ENCODE data around the gene NTM.
"Not testable (repeated sequence)": the region's sequence is repeated elsewhere in the genome, so short reads cannot be mapped to it uniquely, and the experiment has no call there.

The NTM gene

DNA sequence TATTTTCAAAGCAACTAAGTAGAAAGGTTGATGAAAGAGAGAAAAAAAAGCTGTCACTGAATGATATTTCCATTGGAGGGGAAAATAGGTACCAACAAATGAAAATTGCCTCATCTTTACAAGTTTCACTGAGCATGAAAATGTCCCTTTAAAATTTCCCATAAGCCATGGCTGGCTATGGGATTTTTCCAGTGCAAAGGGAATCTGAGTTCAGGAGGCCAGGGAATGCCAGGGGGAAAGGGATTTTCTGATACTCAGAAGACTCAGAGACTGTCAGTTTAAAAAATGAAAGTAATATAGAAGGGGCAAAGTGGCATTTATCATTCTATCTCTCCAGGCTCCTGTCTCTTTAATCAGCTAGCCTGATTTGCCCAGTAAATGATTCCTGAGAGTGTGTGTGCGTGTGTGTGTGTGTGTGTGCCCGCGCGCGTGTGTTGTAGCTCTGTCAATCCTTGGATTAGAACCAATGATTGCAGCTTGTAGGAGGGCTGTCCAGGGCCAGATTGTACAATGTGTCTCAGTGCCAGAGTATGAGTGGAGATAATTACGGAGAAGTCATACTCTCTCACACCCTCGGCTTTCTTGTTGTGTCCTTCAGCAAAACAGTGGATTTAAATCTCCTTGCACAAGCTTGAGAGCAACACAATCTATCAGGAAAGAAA lies at the start of gene NTM:
Gene NTM (plus strand): TSS at position 526 of the 662 bp plus-strand sequence.
- no peak for DNase-seq (ENCODE audit: low read depth)

DNA sequence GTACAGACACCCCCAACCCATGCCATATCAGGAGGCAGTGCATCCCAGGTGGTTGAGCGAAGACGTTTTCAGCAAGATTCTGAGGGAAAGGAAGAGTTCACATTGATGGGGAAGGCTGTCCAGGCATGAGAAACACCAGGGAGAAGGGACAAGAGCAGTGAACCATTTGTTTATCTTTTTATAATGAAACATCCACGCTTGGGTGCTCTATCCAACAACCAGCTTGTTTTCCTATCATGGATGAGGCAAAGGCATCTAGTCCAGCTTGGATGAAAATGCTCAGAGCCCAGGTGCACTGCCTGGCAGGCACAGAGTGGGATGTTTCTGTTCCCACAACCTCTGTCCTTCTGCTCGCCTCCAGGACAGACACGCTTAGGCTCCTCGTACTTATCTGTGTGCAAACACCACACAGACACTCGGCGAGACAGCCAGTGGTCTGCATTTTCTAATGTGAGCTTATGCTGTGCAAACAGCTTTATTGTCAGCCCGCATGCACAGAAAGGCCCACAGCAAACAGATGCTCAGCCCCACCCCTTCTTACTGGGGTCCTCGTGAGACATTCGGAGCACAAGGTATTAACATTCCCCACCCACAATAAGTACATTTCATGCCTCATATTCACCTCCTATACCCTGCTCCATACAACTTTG lies 45.4 kb upstream of the NTM start:
- no peak for DNase-seq (ENCODE audit: low read depth)

DNA sequence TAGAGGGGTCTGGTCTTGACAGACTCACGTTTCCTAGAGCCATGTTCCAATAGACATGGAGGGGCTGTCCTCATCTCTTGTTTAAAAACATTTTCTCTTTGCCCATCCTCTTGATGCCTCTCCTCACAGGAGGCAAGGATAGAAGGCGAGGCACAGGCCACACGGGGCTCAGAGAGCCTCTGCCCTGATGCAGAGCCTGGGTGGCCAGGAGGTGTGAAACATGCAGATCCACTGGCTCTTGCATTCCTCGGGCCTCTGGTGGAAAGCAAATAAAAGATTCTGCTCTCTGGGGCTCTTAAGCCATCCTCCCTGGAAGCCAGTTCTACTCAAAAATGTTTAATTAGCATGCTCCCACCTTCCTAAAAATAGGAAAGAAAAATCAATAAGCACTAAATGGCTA lies 43.6 kb upstream of the NTM start:
- DNase-seq (ENCODE audit: low read depth): no peak

DNA sequence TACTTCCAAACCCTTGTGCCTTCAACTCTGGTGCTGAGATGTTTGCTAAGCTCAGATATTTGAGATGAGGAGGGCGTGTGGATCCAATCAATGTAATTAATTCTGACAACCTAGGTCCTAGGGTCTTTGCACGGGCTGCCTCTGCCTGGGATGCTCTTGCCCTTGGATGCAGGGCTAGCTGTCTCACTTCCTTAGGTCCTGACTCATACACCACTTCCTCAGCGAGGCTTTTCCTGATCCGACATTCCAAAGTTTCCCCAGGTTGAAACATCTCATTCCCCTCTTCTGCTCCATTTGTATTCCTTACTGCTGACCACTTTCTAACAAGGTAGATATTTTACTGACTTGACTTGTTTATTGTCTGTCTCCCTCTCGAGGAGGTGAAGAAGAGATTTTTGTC lies 43.0 kb upstream of the NTM start:
- peak; percentile 13 for DNase-seq (ENCODE audit: low read depth)

DNA sequence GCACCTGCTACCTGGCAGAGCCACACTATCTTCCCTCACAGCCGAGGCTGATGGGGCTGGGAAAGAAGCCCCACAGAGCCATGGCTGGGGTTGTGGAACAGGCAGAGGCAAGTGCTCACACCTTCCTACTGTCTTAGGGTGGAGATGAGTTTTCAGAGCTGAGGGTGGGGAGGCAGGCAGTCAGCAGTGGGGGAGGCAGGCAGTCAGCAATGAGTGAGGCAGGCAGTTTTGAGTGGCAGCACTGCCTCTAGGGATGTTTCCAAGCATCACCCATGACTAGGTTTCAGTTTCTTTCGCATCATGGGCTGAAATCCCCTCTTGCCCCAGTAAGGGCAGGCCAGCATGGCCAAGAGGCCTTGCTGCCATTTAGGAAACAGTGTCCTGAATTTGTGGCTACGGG lies 41.6 kb upstream of the NTM start:
- no peak for DNase-seq (ENCODE audit: low read depth)

DNA sequence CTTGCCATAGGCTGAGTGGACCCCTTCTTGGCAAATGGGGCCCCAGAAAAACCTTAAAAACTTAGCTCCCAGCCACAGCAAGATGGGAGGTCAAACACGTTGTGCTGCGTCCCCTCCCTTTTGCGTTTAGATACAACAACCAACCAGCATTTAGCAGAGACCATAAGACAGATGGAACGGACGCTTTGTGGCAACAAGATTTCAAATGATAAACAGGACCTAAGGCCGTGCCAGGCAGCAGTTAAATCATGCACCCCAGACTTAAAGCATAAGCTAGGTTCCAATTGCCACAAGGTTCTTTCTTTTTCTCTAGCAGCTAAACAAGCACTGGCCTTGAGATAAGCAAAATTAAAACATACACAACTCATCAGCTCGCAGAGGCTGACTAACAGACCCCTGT lies 39.4 kb upstream of the NTM start:
- no peak for DNase-seq (ENCODE audit: low read depth)

DNA sequence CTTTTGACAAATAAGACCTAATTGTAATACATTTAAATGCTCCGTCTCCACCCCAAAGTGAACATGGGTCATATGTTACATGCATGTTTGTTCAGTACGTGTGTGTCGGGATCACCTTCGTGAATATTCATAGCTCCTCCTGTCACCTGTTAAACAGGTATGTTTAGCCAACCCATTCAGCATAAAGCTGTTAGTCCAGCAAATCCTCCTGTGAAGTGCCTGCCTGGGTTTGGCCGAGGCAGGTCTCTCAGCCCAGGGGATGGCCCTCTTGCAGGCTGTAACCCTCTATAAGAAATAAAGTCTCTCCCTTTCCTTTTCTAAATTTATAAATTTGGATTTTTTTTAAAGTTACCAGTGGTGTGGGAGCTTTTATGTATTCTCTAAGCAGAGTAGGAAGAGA lies 38.9 kb upstream of the NTM start:
- DNase-seq (ENCODE audit: low read depth): no peak

DNA sequence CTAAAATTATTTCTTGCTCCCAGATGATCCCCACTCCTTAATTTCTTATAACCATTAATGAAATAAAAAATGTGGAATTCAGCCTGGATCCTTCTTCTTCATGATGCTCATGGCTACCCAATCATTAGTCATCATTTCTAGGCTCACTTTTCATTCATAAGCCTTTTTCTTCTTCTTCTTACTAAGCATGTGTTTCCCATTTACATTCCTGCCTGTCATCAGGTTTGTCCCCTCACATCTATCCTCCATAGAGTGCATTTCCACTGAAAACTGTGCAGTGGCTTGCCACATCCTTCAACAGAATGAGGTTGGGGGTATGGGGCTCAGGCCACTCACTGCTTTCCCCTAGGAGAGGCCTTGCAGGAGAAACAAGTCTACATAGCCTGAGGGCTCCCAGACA lies 35.8 kb upstream of the NTM start:
- no peak for DNase-seq (ENCODE audit: low read depth)

DNA sequence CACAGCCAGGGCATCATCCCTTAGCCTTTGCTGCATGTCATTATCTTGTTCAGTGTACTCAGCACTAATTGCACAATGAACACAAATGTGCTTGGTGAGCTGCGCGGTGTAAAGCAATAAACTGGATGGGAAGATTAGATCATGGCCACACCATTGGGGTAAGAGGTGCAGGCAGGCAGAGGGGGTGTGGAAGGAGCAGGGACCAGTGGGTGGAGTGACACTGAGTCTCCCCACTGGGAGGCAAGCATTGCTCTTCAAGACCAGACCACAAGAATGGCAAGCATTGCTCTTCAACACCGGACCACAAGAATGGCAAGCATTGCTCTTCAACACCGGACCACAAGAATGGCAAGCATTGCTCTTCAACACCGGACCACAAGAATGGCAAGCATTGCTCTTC lies 28.5 kb upstream of the NTM start:
- DNase-seq (ENCODE audit: low read depth): peak; percentile 67

DNA sequence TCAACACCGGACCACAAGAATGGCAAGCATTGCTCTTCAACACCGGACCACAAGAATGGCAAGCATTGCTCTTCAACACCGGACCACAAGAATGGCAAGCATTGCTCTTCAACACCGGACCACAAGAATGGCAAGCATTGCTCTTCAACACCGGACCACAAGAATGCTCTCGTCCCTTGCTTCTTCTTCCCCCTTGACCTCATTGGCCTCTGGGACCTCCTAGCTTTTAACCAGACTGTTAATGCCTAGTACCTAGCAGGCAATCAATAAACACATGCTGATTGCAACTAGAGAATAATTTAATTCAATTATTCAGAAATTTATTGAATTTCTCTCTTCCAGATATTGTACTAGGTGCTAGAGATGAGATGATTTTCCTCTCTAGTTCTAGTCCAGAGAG lies 28.0 kb upstream of the NTM start:
- not testable (repeated sequence) for DNase-seq (ENCODE audit: low read depth)

DNA sequence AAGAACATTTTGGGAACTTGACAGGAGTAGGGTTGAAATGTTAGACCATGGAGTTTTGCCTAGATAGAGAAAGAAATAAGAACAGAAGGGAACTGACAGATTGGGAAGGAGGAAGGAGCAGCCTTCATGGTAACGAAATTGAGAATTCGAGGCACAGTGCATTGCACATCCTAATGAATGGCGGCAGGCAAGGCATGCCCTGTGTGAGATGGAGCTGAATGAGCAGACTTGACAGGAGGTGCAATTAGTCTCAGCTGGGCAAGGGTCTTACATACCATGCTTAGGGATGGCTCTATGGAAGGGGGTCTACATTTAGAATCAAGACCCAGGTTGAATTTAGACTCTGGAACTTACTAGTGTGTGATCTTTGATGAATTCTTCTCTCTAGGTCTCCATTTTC lies 25.0 kb upstream of the NTM start:
- DNase-seq (ENCODE audit: low read depth): no peak

DNA sequence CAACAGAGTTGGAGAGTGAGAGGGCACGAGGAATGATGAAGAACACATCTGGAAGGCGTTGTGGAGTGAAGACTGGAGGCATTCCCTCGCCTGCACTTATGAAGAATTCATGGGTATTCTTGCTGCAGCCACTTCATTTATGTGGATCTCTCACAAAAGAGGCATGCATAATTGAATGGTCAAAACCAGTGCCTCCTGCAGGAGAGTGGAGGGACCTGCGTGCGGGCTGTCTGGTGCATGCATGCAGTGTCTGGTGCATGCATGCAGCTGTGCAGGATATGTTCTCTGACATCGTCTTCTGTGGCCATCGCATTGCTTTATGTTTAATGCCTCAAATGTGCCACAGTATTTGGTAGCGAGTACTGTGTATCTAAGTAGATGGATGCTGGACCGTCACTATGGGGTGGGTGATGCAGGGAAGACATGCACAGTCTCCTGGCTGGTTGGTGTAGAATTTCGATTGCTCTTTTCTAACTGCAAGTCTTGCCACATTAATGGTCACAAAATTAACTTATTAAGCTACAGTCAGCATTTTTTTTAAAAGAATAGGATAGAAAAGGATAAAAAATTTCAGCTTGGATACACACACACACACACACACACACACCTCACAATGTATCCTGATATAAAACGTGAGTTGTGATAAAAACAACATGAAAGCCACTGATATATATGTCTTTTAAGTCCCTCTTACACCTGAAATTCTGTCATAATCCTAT lies 20.9 kb upstream of the NTM start:
- no peak for DNase-seq (ENCODE audit: low read depth)

DNA sequence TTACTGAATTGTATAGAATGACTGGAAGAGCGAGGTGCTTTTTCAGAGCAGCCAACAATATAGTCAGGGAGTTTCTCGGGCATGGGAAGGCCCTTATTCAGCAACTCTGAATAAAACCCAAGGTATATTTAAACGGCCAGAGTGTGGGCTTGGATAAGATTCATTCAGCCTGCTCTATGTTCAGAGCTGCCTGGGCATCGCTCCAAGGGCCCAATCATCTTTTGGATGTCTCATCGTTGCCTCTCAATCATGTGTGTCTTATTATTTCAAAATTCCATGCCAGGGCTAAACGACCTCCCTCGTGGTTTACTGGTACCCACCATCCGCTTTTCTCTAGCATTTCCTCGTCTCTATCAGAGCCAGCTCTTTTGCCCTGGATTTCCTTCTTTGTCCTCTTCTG lies 19.5 kb upstream of the NTM start:
- DNase-seq (ENCODE audit: low read depth): no peak

DNA sequence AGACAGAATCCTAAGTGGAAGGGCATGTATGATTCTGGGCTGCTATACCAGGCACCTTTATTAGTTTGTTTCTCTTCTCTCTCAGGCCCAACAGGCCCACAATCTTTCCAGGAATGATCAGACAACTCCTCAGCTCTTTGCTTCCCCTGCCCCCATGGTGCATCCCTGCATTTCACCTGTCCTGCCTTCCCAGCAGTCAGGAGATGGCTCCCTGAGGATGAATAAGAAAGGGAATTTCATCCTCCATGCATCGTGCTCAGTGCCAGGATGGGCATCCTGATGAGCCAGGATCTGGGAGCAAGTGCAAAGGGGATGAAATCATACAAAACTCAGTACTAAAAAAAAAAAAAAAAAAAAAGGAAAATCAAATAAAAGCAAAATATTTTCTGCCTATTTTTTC lies 18.6 kb upstream of the NTM start:
- no peak for DNase-seq (ENCODE audit: low read depth)

DNA sequence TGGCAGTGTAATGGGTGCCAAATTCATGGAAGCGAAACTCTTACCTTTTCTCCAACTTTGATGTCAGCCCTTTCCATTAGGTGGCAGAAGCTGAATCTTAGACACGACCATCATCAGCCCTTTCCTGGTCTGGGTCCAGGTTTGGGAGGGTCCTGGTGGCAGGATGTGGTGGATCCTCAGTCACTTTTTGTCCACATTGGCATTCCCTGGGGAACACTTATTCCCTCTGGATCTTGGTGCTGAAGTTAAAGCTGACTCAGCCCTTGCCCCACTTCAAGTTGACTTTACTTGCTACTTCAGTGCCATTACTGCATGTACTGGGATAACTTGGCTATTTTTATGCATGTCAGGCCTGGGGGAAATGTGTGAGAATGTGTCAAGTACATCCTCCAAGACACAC lies 16.6 kb upstream of the NTM start:
- no peak for DNase-seq (ENCODE audit: low read depth)

DNA sequence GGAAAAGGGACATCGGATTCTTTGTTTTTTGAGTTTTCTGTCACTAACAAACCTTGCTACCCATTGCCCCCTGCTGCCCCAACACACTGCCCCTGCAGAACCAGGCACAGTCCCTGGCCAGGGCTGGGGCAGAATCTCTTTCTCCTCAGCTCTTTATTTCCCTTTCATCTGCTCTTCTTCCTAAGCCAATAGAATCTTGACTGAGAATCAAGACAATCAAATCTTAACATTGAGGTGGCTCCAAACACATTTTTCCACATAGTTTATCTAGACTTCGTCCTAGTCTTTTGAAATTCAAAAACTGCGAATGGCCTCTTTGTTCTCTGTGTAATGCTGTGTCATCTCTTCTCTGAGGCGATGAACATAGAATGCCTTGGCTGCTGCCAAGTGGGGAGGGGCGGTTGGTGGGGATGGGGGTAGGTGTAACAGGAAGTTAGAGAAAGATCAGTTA lies 16.1 kb upstream of the NTM start:
- no peak for DNase-seq (ENCODE audit: low read depth)

DNA sequence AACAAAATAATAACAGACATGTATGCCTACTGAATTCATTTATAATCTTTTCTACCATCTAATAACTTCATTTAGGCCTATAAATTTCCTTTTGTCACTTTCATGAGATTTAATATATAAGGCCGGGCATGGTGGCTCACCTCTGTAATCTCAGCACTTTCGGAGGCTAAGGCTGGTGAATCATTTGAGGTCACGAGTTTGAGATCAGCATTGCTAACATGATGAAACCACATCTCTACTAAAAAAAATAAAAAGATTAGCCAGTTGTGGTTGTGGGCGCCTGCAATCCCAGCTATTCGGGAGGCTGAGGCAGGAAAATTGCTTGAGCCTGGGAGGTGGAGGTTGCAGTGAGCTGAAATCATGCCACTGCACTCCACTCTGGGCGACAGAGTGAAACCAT lies 14.2 kb upstream of the NTM start:
- peak; percentile 60 for DNase-seq (ENCODE audit: low read depth)

DNA sequence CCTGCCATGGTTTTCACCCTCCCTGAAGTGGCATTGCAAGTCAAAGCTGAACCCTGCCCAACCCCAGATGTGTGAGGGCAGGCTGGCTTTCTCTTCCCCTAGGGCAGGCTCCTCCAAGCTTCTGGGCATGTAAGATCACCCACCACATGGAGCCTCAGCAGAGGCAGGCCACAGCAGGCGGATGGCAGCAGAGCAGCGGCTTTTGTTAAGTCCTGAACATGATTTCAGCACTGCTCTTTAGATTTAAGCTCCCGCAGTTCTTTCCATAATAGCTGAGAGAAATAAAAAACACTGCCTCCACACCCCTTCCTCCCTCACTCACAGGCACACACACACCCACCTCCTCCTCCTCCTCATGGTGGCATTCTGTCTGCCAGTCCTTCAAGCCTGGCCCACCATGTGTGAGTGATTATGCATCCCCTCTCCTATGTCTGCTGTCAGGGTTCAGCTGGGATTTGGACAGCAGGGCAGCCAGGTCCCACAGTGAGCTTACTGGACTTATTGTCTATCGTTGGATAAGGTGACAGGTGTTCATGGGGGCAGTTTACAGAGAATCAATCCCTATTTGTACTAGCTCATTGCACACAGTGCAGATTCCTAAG lies 5.0 kb upstream of the NTM start:
- no peak for DNase-seq (ENCODE audit: low read depth)

DNA sequence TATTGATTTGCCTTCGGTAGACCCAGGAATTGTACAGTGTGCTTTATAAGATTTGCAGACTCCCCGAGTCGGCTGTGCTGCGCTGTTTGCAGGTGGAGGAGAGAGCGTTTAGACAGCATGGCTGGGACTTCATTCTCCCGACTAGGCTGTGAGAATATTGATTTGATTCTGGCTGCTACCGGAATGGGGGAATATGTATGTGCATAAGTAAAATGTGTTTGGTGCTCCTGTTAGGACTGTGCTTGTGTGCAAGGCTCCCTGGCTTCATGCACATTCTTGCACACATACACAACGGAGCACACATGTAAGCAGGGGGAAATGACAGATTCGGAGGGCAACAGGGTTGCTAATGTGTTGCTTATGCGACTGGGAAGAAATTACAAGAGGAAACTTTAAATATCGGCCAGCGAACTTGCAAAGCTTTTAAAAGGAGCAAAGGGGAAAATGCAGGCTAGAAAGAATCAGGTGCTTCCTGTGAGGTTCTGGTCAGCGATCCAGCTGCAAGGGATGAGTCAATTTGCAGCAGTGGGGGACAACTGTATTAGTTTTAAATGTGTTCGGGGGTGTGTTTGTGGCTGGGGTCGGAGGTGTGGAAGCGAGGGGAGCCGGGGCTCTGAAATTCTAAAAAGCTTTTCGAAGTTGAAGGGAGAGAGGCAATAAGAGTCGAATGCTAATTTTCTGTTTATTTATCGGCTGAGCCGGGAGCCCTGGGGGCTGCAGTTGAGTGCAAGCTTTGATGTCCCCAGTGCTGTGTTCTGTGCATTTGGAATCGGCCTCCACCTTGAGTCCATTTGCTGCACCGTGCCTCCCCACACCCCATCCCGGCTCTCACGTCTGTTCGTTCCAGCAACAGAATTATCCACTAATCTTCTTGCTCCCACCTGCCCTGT lies 731 bp downstream of the NTM start:
- no peak for DNase-seq (ENCODE audit: low read depth)

DNA sequence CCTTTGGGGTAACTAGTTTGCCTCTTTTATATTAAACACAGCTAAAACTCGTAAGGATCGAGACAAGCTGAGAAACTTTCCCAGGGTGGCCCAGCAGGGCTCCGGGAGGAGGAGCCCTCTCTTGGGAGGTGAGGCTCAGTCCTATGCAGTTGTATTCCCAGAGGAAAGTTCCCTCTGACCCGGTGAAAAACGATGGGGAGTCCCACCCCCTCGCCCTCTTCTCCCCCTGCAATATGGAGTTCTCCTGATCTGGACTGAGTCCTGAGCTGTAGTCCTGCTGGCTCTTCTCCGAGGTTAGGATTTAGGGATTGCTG lies 1.3 kb downstream of the NTM start:
- DNase-seq (ENCODE audit: low read depth): no peak

DNA sequence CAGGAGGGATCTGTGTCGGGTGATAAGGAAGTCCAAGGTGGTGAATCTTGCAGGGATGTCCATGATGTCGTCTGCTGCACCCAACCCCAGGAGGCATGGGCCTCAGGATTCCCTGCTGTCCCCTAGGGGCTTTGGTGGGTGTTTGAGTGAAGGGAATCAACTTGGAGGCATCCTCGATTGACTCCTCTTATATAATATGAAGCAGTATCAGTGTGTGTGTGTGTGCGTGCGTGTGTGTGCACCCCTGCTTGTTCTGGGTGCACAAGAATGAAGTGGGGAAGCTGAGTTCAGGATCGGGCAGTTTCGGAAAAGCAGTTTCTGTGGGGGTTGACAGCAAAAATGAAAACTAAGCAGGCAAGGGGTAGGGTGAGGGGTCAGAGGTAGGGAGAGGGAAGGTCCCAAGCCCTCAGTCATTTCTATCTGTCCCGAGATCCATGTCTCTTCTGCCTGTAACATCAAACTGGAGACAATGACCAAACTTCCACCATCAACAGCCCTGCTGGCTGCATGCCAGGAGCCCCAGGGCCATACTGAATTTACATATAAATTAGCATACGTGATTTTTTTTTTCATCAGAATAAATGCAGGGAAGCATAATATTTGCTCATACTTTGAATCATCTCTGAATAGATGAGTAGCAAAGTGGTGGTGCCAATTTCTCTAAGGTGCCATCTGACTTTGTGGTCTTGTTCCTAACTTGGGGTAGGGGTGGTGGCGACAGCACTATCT lies 2.0 kb downstream of the NTM start:
- DNase-seq (ENCODE audit: low read depth): no peak

All from non-pigmented ciliary epithelial cell (primary cell).